Measurements from ENCODE around the gene NFAT5.

Gene NFAT5

DNA sequence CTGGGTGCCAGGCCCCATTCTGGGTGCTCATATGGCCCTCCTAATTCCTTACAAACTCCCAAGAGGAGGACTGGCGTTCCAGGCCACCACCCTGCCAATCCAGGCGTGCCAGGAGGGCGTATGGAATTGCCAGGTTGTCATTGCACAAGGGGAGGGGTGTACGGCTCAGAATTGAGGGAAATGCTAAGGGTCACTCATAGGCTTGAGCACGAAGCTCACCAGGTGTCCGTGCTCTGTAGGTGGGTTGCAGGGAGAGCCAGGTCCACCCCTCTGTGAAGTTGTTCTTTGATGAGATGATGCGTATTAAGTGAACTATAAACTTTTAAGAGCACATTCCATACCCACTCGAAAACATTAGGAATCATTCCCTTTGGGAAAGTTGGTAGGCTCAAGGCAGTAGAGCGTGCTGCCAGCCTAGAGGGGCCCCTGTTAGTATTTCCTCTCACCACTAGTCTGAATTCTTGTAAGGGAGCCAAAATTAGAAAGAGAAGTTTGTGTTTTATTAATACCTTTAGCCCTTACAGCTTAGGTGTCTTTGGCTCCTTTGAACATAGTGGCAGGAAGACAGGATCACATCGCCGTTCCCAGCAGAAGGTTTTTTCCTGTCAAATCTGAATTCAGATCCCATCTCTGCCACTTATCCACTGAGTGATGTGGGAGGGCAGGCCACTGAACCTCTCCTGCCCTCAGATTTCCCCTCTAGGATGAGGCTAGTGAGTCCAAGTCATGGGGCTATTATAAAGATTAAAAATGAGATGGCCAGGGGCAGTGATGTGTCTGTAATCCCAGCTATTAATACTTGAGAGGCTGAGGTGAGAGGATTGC lies 38.7 kb upstream of the NFAT5 start:
- FAIRE-seq (no peak), DNase-seq (ENCODE audit: insufficient read length, low spot score) (no peak)
- TF ChIP-seq PAX5 (IDR thresholded peaks at IDR 0.05; ENCODE audit: insufficient read depth, low read length, severe bottlenecking) (no peak), SPI1 (IDR thresholded peaks at IDR 0.05; ENCODE audit: low read depth, low read length) (no peak), POU2F2 (IDR thresholded peaks at IDR 0.05; ENCODE audit: low read depth, low read length) (no peak), POLR2A (IDR thresholded peaks at IDR 0.05; ENCODE audit: low read depth, low read length) (no peak), POLR2AphosphoS5 (IDR thresholded peaks at IDR 0.05; ENCODE audit: low read depth, low read length) (no peak), TAF1 (IDR thresholded peaks at IDR 0.05; ENCODE audit: low read depth, low read length) (no peak)

GRCh38 chr16:69531988-69532387 lies 33.8 kb upstream of the NFAT5 start:
- TF ChIP-seq PAX5 (IDR thresholded peaks at IDR 0.05; ENCODE audit: insufficient read depth, low read length, severe bottlenecking) (no peak), POU2F2 (IDR thresholded peaks at IDR 0.05; ENCODE audit: low read depth, low read length) (no peak), POLR2AphosphoS5 (IDR thresholded peaks at IDR 0.05; ENCODE audit: low read depth, low read length) (no peak), SPI1 (IDR thresholded peaks at IDR 0.05; ENCODE audit: low read depth, low read length) (no peak), TAF1 (IDR thresholded peaks at IDR 0.05; ENCODE audit: low read depth, low read length) (no peak), POLR2A (IDR thresholded peaks at IDR 0.05; ENCODE audit: low read depth, low read length) (no peak)
- FAIRE-seq = no peak

GRCh38 chr16:69532641-69533455 lies 32.9 kb upstream of the NFAT5 start:
- no peak for TF ChIP-seq POU2F2 (IDR thresholded peaks at IDR 0.05; ENCODE audit: low read depth, low read length)
- TF ChIP-seq POLR2A (IDR thresholded peaks at IDR 0.05; ENCODE audit: low read depth, low read length) = no peak
- no peak for TF ChIP-seq TAF1 (IDR thresholded peaks at IDR 0.05; ENCODE audit: low read depth, low read length)
- no peak for TF ChIP-seq PAX5 (IDR thresholded peaks at IDR 0.05; ENCODE audit: insufficient read depth, low read length, severe bottlenecking)
- no peak for TF ChIP-seq POLR2AphosphoS5 (IDR thresholded peaks at IDR 0.05; ENCODE audit: low read depth, low read length)
- TF ChIP-seq SPI1 (IDR thresholded peaks at IDR 0.05; ENCODE audit: low read depth, low read length) = no peak
- no peak for FAIRE-seq
- no peak for DNase-seq (ENCODE audit: insufficient read length, low spot score)

More at GRCh38 chr16:69531988-69532387, 33.8 kb upstream of the NFAT5 start:
- no peak for DNase-seq (ENCODE audit: insufficient read length, low spot score)

- TF ChIP-seq PAX5 (IDR thresholded peaks at IDR 0.05; ENCODE audit: insufficient read depth, low read length, severe bottlenecking) (no peak), POLR2A (IDR thresholded peaks at IDR 0.05; ENCODE audit: low read depth, low read length) (no peak), SPI1 (IDR thresholded peaks at IDR 0.05; ENCODE audit: low read depth, low read length) (no peak), POU2F2 (IDR thresholded peaks at IDR 0.05; ENCODE audit: low read depth, low read length) (no peak), TAF1 (IDR thresholded peaks at IDR 0.05; ENCODE audit: low read depth, low read length) (no peak)
- FAIRE-seq (no peak), DNase-seq (ENCODE audit: insufficient read length, low spot score) (no peak)
Measured at GRCh38 chr16:69534720-69535119, 31.0 kb upstream of the NFAT5 start.

- DNase-seq (ENCODE audit: insufficient read length, low spot score) = no peak
- TF ChIP-seq POLR2AphosphoS5 (IDR thresholded peaks at IDR 0.05; ENCODE audit: low read depth, low read length) = no peak
- TF ChIP-seq SPI1 (IDR thresholded peaks at IDR 0.05; ENCODE audit: low read depth, low read length) = no peak
- no peak for TF ChIP-seq TAF1 (IDR thresholded peaks at IDR 0.05; ENCODE audit: low read depth, low read length)
- no peak for TF ChIP-seq POU2F2 (IDR thresholded peaks at IDR 0.05; ENCODE audit: low read depth, low read length)
- TF ChIP-seq POLR2A (IDR thresholded peaks at IDR 0.05; ENCODE audit: low read depth, low read length) = no peak
- no peak for TF ChIP-seq PAX5 (IDR thresholded peaks at IDR 0.05; ENCODE audit: insufficient read depth, low read length, severe bottlenecking)
- FAIRE-seq = no peak
Measured at GRCh38 chr16:69535123-69536050, 30.4 kb upstream of the NFAT5 start.

- FAIRE-seq (no peak), DNase-seq (ENCODE audit: insufficient read length, low spot score) (no peak)
Measured at GRCh38 chr16:69537706-69538080, 28.1 kb upstream of the NFAT5 start.

GRCh38 chr16:69538808-69539207 lies 27.0 kb upstream of the NFAT5 start:
- DNase-seq (ENCODE audit: insufficient read length, low spot score) = no peak
- no peak for TF ChIP-seq POLR2AphosphoS5 (IDR thresholded peaks at IDR 0.05; ENCODE audit: low read depth, low read length)
- TF ChIP-seq POU2F2 (IDR thresholded peaks at IDR 0.05; ENCODE audit: low read depth, low read length) = no peak
- no peak for TF ChIP-seq SPI1 (IDR thresholded peaks at IDR 0.05; ENCODE audit: low read depth, low read length)
- TF ChIP-seq POLR2A (IDR thresholded peaks at IDR 0.05; ENCODE audit: low read depth, low read length) = no peak
- TF ChIP-seq TAF1 (IDR thresholded peaks at IDR 0.05; ENCODE audit: low read depth, low read length) = no peak
- no peak for FAIRE-seq

More at GRCh38 chr16:69537706-69538080, 28.1 kb upstream of the NFAT5 start:
- TF ChIP-seq POLR2AphosphoS5 (IDR thresholded peaks at IDR 0.05; ENCODE audit: low read depth, low read length) = no peak
- no peak for TF ChIP-seq PAX5 (IDR thresholded peaks at IDR 0.05; ENCODE audit: insufficient read depth, low read length, severe bottlenecking)
- TF ChIP-seq TAF1 (IDR thresholded peaks at IDR 0.05; ENCODE audit: low read depth, low read length) = no peak
- TF ChIP-seq SPI1 (IDR thresholded peaks at IDR 0.05; ENCODE audit: low read depth, low read length) = no peak

GRCh38 chr16:69542974-69543373 lies 22.8 kb upstream of the NFAT5 start:
- no peak for TF ChIP-seq SPI1 (IDR thresholded peaks at IDR 0.05; ENCODE audit: low read depth, low read length)
- no peak for TF ChIP-seq POLR2AphosphoS5 (IDR thresholded peaks at IDR 0.05; ENCODE audit: low read depth, low read length)
- TF ChIP-seq POLR2A (IDR thresholded peaks at IDR 0.05; ENCODE audit: low read depth, low read length) = no peak
- no peak for TF ChIP-seq POU2F2 (IDR thresholded peaks at IDR 0.05; ENCODE audit: low read depth, low read length)
- TF ChIP-seq PAX5 (IDR thresholded peaks at IDR 0.05; ENCODE audit: insufficient read depth, low read length, severe bottlenecking) = no peak
- TF ChIP-seq TAF1 (IDR thresholded peaks at IDR 0.05; ENCODE audit: low read depth, low read length) = no peak
- DNase-seq (ENCODE audit: insufficient read length, low spot score) (no peak), FAIRE-seq (no peak)
